Effector CD8-positive, alpha-beta T cell (primary cell): ENCODE data around the gene PAPPA2.
"Not testable (repeated sequence)": the region's sequence is repeated elsewhere in the genome, so short reads cannot be mapped to it uniquely, and the experiment has no call there.

ENCODE experiments used
- DNase-seq: peaks from one replicate; lab custom pipeline; 2025; lab: John Stamatoyannopoulos, UW
- total RNA-seq, 4 experiments: gene quantifications; one replicate each; lab custom pipeline; 2026; lab: John Stamatoyannopoulos, UW

PAPPA2 gene
- 0 to 0.44 (median 0.10) reads per million in 4 experiments for total RNA-seq

DNA sequence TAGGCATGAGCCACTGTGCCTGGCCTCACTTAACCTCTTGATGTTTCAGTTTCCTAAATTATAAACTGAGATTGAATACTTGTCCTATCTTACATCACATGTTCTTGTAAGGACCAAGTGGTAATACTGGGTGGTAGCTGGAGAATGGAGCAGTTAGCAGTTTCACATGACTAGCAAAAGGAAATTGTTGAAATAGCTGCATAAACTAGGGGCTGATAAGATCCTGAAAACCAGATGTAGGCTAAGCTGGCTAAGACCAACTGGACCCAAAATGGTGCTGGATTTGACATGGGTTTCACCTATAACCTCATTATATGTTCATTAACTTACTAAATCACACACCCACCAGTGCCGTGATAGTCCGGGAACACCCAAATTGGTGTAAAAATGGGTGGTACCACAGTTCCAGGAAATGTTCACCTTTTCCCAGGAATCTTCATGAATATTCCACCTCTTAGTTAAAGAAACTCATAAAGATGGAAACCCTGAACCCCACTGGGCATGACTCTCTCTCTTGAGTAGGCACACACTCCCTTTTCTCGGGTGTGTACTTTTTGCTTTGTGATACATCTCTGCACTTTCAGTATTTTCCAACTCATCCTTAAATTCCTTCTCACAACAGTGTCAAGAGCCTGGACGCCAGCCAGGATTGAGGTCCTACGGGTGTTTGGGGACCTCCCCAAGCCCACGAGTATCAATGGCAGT lies at the start of gene PAPPA2:
PAPPA2 (plus strand) TSS at position 502 of the 705 bp plus-strand sequence. CDS start 93,148 bp downstream, outside the sequence.
- DNase-seq = no peak

GRCh38 chr1:176416777-176417176 lies 46.2 kb upstream of the PAPPA2 start:
- no peak for DNase-seq

DNA sequence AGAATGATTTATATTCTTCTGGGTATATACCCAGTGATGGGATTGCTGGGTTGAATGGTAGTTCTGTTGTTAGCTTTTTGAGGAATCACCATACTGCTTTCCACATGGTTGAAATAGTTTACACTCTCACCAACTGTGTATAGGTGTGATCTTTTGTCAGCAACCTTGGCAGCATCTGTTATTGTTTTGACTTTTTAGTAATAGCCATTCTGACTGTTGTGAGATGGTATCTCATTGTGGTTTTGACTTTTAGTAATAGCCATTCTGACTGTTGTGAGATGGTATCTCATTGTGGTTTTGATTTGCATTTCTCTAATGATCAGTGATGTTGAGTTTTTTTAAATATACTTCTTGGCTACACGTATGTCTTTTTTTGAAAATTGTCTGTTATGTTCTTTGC lies 43.4 kb upstream of the PAPPA2 start:
- DNase-seq = not testable (repeated sequence)

GRCh38 chr1:176434234-176434633 lies 28.7 kb upstream of the PAPPA2 start:
- DNase-seq = no peak

- no peak for DNase-seq
These were observed 26.7 kb upstream of the PAPPA2 start for GRCh38 chr1:176436251-176436650.

DNA sequence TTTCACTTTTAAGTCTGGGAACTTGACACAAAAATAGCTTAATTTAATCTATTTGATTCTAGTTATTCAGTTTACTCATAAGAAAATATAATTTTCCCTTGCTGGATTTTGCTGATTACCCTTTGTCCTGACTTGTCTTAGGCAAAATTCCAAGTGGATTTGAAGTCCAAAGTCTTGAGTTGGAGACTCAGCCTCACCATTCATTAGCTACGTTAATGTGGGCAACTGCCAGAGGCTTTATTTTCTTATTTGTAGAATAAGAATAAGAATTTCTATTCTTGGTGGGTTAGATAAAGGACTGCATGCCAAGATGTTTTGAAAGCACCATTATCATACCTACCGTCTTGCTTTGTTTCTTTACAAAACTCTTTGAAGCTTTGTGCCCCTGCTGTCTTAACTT lies 22.8 kb upstream of the PAPPA2 start:
- DNase-seq = no peak

GRCh38 chr1:176444286-176444685 lies 18.7 kb upstream of the PAPPA2 start:
- DNase-seq = no peak

GRCh38 chr1:176445402-176445801 lies 17.6 kb upstream of the PAPPA2 start:
- no peak for DNase-seq

DNA sequence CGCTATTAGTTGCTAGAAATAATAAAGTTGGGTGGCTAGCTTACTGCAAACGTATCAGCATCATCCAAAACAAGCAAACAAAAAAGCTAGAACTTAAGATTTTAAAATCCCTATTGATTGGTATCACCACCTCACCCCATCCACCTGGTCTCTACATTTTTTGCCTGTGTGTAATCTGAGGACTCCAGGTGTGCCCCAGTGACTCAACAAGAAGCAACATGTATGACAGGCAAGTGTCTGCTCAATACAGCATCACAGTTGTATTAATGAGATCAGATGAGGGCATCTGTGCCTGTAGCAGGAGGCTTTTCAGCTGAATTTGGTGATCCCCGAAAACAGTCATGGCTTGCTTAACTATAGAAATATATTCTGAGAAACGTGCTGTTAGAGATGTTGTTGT lies 14.6 kb upstream of the PAPPA2 start:
- no peak for DNase-seq

DNA sequence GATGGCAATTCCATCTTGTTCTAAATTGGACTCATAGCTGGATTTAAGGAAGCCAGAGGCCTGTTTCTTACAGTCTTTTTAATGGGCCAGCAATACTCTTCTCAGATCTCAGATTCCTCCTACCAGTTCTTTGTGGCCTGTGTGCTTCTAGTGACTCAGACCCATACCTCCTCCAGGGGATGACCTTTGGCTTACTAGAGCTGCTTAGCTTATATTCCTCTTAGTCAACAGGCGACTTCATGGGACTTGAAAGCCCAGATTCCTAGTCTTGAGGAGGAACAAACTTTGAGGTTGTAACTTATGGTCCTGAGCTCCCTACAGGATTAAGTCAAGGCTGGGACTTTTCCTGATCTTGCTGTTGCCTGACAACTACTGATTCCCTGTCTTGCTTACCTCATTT lies 12.4 kb upstream of the PAPPA2 start:
- no peak for DNase-seq

DNA sequence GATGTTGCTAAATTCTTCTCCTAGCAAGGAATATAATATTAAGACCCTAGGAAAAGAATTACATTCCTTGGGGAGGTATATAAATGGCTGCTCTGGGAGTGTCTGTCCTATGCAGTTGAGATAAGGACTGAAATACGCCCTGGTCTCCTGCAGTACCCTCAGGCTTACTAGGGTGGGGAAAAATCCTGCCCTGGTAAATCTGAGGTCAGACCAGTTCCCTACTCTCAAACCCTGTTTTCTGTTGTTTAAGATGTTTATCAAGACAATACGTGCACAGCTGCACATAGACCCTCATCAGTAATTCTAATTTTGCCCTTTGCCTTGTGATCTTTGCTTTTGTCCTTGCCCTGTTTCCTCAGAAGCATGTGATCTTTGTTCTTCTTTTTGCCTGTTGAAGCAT lies 11.2 kb upstream of the PAPPA2 start:
- not testable (repeated sequence) for DNase-seq

GRCh38 chr1:176456795-176457194 lies 6.2 kb upstream of the PAPPA2 start:
- DNase-seq = no peak

- no peak for DNase-seq
These were observed 2.2 kb upstream of the PAPPA2 start for GRCh38 chr1:176460544-176461336.

- DNase-seq = no peak
These were observed 1.4 kb upstream of the PAPPA2 start for GRCh38 chr1:176461576-176461975.

DNA sequence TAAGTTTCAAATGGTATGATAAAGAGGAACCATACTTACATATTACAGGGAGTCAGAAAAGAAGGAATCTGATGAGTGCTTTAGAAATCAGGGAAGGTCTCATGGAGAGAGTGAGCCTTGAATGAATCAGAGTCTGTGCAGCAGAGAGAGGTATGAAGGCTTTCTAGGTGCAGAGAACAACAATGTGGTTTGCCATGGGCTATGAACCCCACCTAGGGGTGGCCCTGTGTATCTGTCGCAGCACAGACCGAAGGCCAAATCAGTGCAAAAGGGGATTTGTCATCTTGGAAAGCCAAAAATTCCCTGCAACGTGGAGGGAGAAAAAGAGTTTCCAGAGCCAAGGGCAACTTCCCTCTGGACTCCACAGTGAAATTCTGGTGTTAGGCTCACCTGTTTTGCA lies 3.5 kb downstream of the PAPPA2 start:
- DNase-seq = no peak

GRCh38 chr1:176469450-176470010 lies 6.6 kb downstream of the PAPPA2 start:
- no peak for DNase-seq

- DNase-seq = no peak
These were observed 8.6 kb downstream of the PAPPA2 start for GRCh38 chr1:176471338-176472121.

DNA sequence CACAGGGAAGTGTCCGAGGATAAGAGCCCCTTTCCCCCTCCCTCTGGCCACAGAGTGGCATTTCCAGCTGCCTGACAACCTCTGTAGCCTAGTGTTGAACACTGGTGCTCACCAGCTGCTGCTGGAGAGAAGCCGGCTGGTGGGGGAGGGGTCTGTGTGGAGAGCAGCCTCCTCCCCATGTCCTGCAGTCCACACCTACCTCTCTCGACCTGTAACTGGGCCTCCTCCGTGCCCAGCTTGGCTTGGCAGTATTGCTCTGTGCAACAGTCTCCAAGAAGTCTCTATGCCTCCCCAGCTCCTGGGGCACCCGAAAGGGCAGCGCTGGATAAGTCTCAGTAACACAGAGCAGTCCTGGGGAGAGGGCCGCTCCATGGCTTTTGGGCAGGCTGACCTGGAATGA lies 17.0 kb downstream of the PAPPA2 start:
- no peak for DNase-seq

DNA sequence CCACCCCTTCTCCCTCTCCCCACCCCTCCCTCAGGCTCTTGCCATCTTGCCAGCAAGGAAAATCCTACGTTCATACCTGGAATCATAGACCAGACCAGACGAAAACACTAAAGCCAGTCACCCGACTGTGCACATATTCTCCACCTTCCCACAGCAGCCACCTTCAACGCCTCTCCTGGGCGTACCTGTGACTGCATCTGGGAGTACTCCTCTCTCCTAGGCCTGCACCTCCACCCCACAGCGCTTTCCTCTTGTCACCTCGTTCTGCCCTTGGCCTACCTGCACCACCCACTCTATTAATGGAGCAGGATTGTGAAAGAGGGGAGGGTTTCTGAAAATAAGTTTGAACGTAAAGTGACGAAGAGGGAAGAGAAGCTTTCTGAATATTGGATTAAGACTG lies 17.8 kb downstream of the PAPPA2 start:
- no peak for DNase-seq

GRCh38 chr1:176485083-176485482 lies 22.1 kb downstream of the PAPPA2 start:
- no peak for DNase-seq

- DNase-seq = no peak
These were observed 31.5 kb downstream of the PAPPA2 start for GRCh38 chr1:176494436-176494835.

DNA sequence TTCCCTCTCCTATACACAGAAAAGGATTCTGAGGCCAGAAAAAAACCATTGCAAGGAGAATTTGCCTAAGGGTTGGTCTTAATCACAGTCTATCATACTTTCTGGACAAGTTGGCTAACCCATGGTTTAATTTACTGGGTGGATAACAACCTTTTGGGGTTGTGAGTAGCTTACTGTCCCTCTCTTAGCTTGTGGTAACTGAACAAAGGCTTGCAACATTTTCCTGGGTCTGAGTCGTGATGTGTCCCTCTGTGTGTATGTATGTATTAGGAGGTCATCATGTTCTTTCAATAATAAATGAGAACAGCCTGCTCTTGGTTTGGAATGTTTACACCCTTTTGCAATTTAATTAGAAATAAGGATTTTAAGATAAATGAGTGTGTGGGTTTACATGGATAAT lies 36.7 kb downstream of the PAPPA2 start:
- DNase-seq = no peak
